Measurements from ENCODE around the gene SMCO2.

Gene SMCO2

GRCh38 chr12:27511031-27511722 is 64.6 kb downstream of the SMCO2 start:
- H3K4me1 ChIP-seq (ENCODE audit: insufficient read depth, low read length), result peaks cover 15% of the 10 kb centered on the region
- no peaks in the 10 kb centered on the region for H3K9me3 ChIP-seq (ENCODE audit: low read length)
- no peaks in the 10 kb centered on the region for H3K36me3 ChIP-seq (ENCODE audit: insufficient read depth, low read length)
- no peak overlapping the region for H3K4me3 ChIP-seq (ENCODE audit: low read length)
- H3K27me3 ChIP-seq (ENCODE audit: insufficient read depth, low read length), result no peaks in the 10 kb centered on the region
- H2AFZ ChIP-seq (ENCODE audit: low read depth, low read length), result no peak overlapping the region

GRCh38 chr12:27511723-27512045 is 65.1 kb downstream of the SMCO2 start:
- H3K4me1 ChIP-seq (ENCODE audit: insufficient read depth, low read length), result peaks cover 15% of the 10 kb centered on the region
- no peaks in the 10 kb centered on the region for H3K36me3 ChIP-seq (ENCODE audit: insufficient read depth, low read length)
- no peaks in the 10 kb centered on the region for H3K27me3 ChIP-seq (ENCODE audit: insufficient read depth, low read length)
- no peak overlapping the region for H2AFZ ChIP-seq (ENCODE audit: low read depth, low read length)
- no peaks in the 10 kb centered on the region for H3K9me3 ChIP-seq (ENCODE audit: low read length)
- no peak overlapping the region for H3K4me3 ChIP-seq (ENCODE audit: low read length)

GRCh38 chr12:27513155-27513824 is 66.8 kb downstream of the SMCO2 start:
- no peaks in the 10 kb centered on the region for H3K9me3 ChIP-seq (ENCODE audit: low read length)
- H2AFZ ChIP-seq (ENCODE audit: low read depth, low read length), result no peak overlapping the region
- peaks cover 15% of the 10 kb centered on the region for H3K4me1 ChIP-seq (ENCODE audit: insufficient read depth, low read length)
- no peaks in the 10 kb centered on the region for H3K36me3 ChIP-seq (ENCODE audit: insufficient read depth, low read length)
- no peaks in the 10 kb centered on the region for H3K27me3 ChIP-seq (ENCODE audit: insufficient read depth, low read length)
- no peak overlapping the region for H3K4me3 ChIP-seq (ENCODE audit: low read length)

- H3K36me3 ChIP-seq (ENCODE audit: insufficient read depth, low read length), result no peaks in the 10 kb centered on the region
- no peaks in the 10 kb centered on the region for H3K9me3 ChIP-seq (ENCODE audit: low read length)
- no peak overlapping the region for H2AFZ ChIP-seq (ENCODE audit: low read depth, low read length)
- peaks cover 15% of the 10 kb centered on the region for H3K4me1 ChIP-seq (ENCODE audit: insufficient read depth, low read length)
- no peak overlapping the region for H3K4me3 ChIP-seq (ENCODE audit: low read length)
- H3K27me3 ChIP-seq (ENCODE audit: insufficient read depth, low read length), result no peaks in the 10 kb centered on the region
These were observed 69.1 kb downstream of the SMCO2 start for GRCh38 chr12:27515671-27516070.

- peaks cover 7% of the 10 kb centered on the region for H3K4me1 ChIP-seq (ENCODE audit: insufficient read depth, low read length)
- H3K9me3 ChIP-seq (ENCODE audit: low read length), result no peaks in the 10 kb centered on the region
- no peak overlapping the region for H2AFZ ChIP-seq (ENCODE audit: low read depth, low read length)
- H3K36me3 ChIP-seq (ENCODE audit: insufficient read depth, low read length), result no peaks in the 10 kb centered on the region
- no peak overlapping the region for H3K4me3 ChIP-seq (ENCODE audit: low read length)
- H3K27me3 ChIP-seq (ENCODE audit: insufficient read depth, low read length), result no peaks in the 10 kb centered on the region
These were observed 70.1 kb downstream of the SMCO2 start for GRCh38 chr12:27516625-27517024.

- Histone ChIP-seq H3K36me3 (ENCODE audit: insufficient read depth, low read length) (no peaks in the 10 kb centered on the region), H3K4me1 (ENCODE audit: insufficient read depth, low read length) (peaks cover 5% of the 10 kb centered on the region), H3K4me3 (ENCODE audit: low read length) (no peak overlapping the region), H3K9me3 (ENCODE audit: low read length) (no peaks in the 10 kb centered on the region), H2AFZ (ENCODE audit: low read depth, low read length) (no peak overlapping the region), H3K27me3 (ENCODE audit: insufficient read depth, low read length) (no peaks in the 10 kb centered on the region)
These were observed 71.0 kb downstream of the SMCO2 start for GRCh38 chr12:27517546-27517945.

GRCh38 chr12:27517961-27518665 is 71.6 kb downstream of the SMCO2 start:
- no peaks in the 10 kb centered on the region for H3K9me3 ChIP-seq (ENCODE audit: low read length)
- peaks cover 6% of the 10 kb centered on the region for H3K4me1 ChIP-seq (ENCODE audit: insufficient read depth, low read length)
- H3K27me3 ChIP-seq (ENCODE audit: insufficient read depth, low read length), result no peaks in the 10 kb centered on the region
- H3K36me3 ChIP-seq (ENCODE audit: insufficient read depth, low read length), result no peaks in the 10 kb centered on the region
- no peak overlapping the region for H2AFZ ChIP-seq (ENCODE audit: low read depth, low read length)
- no peak overlapping the region for H3K4me3 ChIP-seq (ENCODE audit: low read length)

- H3K4me3 ChIP-seq (ENCODE audit: low read length), result no peak overlapping the region
- H3K9me3 ChIP-seq (ENCODE audit: low read length), result no peaks in the 10 kb centered on the region
- H2AFZ ChIP-seq (ENCODE audit: low read depth, low read length), result no peak overlapping the region
- no peaks in the 10 kb centered on the region for H3K36me3 ChIP-seq (ENCODE audit: insufficient read depth, low read length)
- H3K4me1 ChIP-seq (ENCODE audit: insufficient read depth, low read length), result peaks cover 15% of the 10 kb centered on the region
- no peaks in the 10 kb centered on the region for H3K27me3 ChIP-seq (ENCODE audit: insufficient read depth, low read length)
These were observed 74.5 kb downstream of the SMCO2 start for GRCh38 chr12:27521066-27521465.

- Histone ChIP-seq H3K27me3 (ENCODE audit: insufficient read depth, low read length) (no peaks in the 10 kb centered on the region), H3K4me1 (ENCODE audit: insufficient read depth, low read length) (peaks cover 15% of the 10 kb centered on the region), H3K36me3 (ENCODE audit: insufficient read depth, low read length) (no peaks in the 10 kb centered on the region), H3K4me3 (ENCODE audit: low read length) (no peak overlapping the region), H3K9me3 (ENCODE audit: low read length) (no peaks in the 10 kb centered on the region), H2AFZ (ENCODE audit: low read depth, low read length) (no peak overlapping the region)
These were observed 75.4 kb downstream of the SMCO2 start for GRCh38 chr12:27521981-27522380.

GRCh38 chr12:27523305-27523641 is 76.7 kb downstream of the SMCO2 start:
- Histone ChIP-seq H3K27me3 (ENCODE audit: insufficient read depth, low read length) (no peaks in the 10 kb centered on the region), H3K4me1 (ENCODE audit: insufficient read depth, low read length) (peaks cover 15% of the 10 kb centered on the region), H3K9me3 (ENCODE audit: low read length) (no peaks in the 10 kb centered on the region), H3K36me3 (ENCODE audit: insufficient read depth, low read length) (no peaks in the 10 kb centered on the region), H3K4me3 (ENCODE audit: low read length) (peak overlapping the region; percentile 75), H2AFZ (ENCODE audit: low read depth, low read length) (peak overlapping the region; percentile 52)

- Histone ChIP-seq H3K4me1 (ENCODE audit: insufficient read depth, low read length) (peaks cover 15% of the 10 kb centered on the region), H3K9me3 (ENCODE audit: low read length) (no peaks in the 10 kb centered on the region), H3K4me3 (ENCODE audit: low read length) (peak within 1 kb of the TSS; percentile 75), H2AFZ (ENCODE audit: low read depth, low read length) (peak within 1 kb of the TSS; percentile 91), H3K27me3 (ENCODE audit: insufficient read depth, low read length) (no peaks in the 10 kb centered on the region), H3K36me3 (ENCODE audit: insufficient read depth, low read length) (no peaks in the 10 kb centered on the region)
These were observed 77.3 kb downstream of the SMCO2 start, which contains the start of gene PPFIBP1 for GRCh38 chr12:27523642-27524493. Gene PPFIBP1 (plus strand): TSS chr12:27524206. CDS start chr12:27633397, 109,191 bp downstream.

- peaks cover 15% of the 10 kb centered on the region for H3K4me1 ChIP-seq (ENCODE audit: insufficient read depth, low read length)
- H3K4me3 ChIP-seq (ENCODE audit: low read length), result peak overlapping the region; percentile 75
- H3K27me3 ChIP-seq (ENCODE audit: insufficient read depth, low read length), result no peaks in the 10 kb centered on the region
- peak overlapping the region; percentile 91 for H2AFZ ChIP-seq (ENCODE audit: low read depth, low read length)
- no peaks in the 10 kb centered on the region for H3K36me3 ChIP-seq (ENCODE audit: insufficient read depth, low read length)
- no peaks in the 10 kb centered on the region for H3K9me3 ChIP-seq (ENCODE audit: low read length)
These were observed 77.9 kb downstream of the SMCO2 start for GRCh38 chr12:27524494-27524835.

Data from neuron (in vitro differentiated cells).